Measurements from ENCODE around the gene CES1.

GRCh38 chr16:55811811-55812210, 21.1 kb downstream of the CES1 start:
- no peak for TF ChIP-seq ZNF274 (IDR thresholded peaks at IDR 0.05; ENCODE audit: low read depth, low read length)
- TF ChIP-seq YY1 (IDR thresholded peaks at IDR 0.05; ENCODE audit: insufficient read depth, insufficient read length) = no peak
